ENCODE measurements around the gene MAGOHB.

GRCh38 chr12:10635306-10635705, 21.9 kb upstream of the MAGOHB start:
- TF ChIP-seq CTCF (IDR thresholded peaks at IDR 0.05) (no peak), EP300 (IDR thresholded peaks at IDR 0.05) (no peak), POLR2AphosphoS5 (IDR thresholded peaks at IDR 0.05) (no peak), POLR2A (IDR thresholded peaks at IDR 0.05; ENCODE audit: low read depth) (no peak)

Data from esophagus muscularis mucosa (tissue), 4 donors.